HepG2 (cell line): ENCODE results near the gene ZCCHC3.

ENCODE experiments used
- HDAC2 ChIP-seq: sonication (generic); formaldehyde crosslinking; IDR thresholded peaks from 2 replicates; pipeline ENCODE4 v1.4.0; 2020; ENCODE audit warnings: missing genetic modification reagents
- MAFK ChIP-seq, 2 experiments: IDR thresholded peaks in 1 of 2; conservative IDR thresholded peaks in 1 of 2; 2 replicates each; pipeline ENCODE4 v1.6.1; 2011; ENCODE audit warnings: improper control_type of control experiment in 2 of 2, low read length in 2 of 2
- MXD1 ChIP-seq: sonication (generic); formaldehyde crosslinking; IDR thresholded peaks from 2 replicates; pipeline ENCODE4 v1.4.0; 2020; ENCODE audit warnings: mild to moderate bottlenecking, missing genetic modification reagents
- POLR2A ChIP-seq, 2 experiments: IDR thresholded peaks; 2 replicates each; pipeline ENCODE4 v1.6.1; 2011; ENCODE audit warnings: low read depth in 2 of 2, low read length in 2 of 2, mild to moderate bottlenecking in 1 of 2, moderate library complexity in 1 of 2; ENCODE audit not compliant: insufficient read depth in 1 of 2
- SNAI1 ChIP-seq: sonication (generic); formaldehyde crosslinking; IDR thresholded peaks from 2 replicates; pipeline ENCODE4 v1.5.0; 2020; ENCODE audit warnings: mild to moderate bottlenecking, missing genetic modification reagents, borderline replicate concordance
- ZNF18 ChIP-seq: sonication (generic); formaldehyde crosslinking; IDR thresholded peaks from 2 replicates; pipeline ENCODE4 v1.8.0; 2022; ENCODE audit warnings: mild to moderate bottlenecking, missing genetic modification reagents; ENCODE audit not compliant: insufficient replicate concordance
- ZNF274 ChIP-seq: sonication (generic); formaldehyde crosslinking; IDR thresholded peaks from 2 replicates; pipeline ENCODE4 v1.5.1; 2020; ENCODE audit warnings: mild to moderate bottlenecking, missing genetic modification reagents
- ZNF674 ChIP-seq: sonication (generic); formaldehyde crosslinking; IDR thresholded peaks from 2 replicates; pipeline ENCODE4 v1.5.0; 2020; ENCODE audit warnings: low read depth, mild to moderate bottlenecking, missing genetic modification reagents
- ZNF766 ChIP-seq: sonication (generic); formaldehyde crosslinking; IDR thresholded peaks from 2 replicates; pipeline ENCODE4 v1.5.0; 2020; ENCODE audit warnings: missing genetic modification reagents, borderline replicate concordance
- TF ChIP-seq, protein P1 (sequence below): sonication (generic); formaldehyde crosslinking; IDR thresholded peaks from 2 replicates; pipeline ENCODE4 v1.5.0; 2020; ENCODE audit warnings: missing genetic modification reagents
- TF ChIP-seq, protein P2 (sequence below): IDR thresholded peaks from 2 replicates; pipeline ENCODE4 v1.6.1; 2016

DNA sequence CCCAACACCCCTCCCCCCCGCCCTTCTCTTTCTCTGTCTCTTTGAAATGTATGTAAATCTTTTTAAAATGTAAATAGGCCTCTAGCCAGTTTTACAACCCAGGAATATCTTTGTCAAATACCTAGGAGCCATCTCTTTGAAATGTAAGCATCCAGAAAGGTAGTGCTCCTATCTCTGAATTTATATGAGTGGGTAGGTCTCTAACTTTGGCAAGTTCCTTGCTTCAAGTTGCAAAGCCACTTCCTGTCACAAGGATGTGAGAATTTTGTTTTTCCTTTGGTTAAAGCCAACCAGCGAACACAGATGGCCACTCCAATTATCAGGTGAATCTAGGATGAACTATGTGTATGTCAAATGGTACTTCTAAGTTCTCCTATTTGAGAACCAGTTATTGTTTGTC lies 46.0 kb upstream of the ZCCHC3 start:
- TF ChIP-seq ZNF18 (no peak), ZNF274 (no peak), MAFK (conservative IDR thresholded peaks at IDR 0.05 in 1 of 2, IDR thresholded peaks at IDR 0.05 in 1 of 2; ENCODE audit: low read length in 2 of 2) (no peak), ZNF766 (CRISPR knock-in tag) (no peak), SNAI1 (no peak), MXD1 (no peak), ZNF674 (CRISPR knock-in tag) (no peak), POLR2A (IDR thresholded peaks at IDR 0.05; ENCODE audit: insufficient read depth in 1 of 2, low read depth in 2 of 2, low read length in 2 of 2) (no peak), HDAC2 (CRISPR knock-in tag) (no peak)
- TF ChIP-seq, protein P1, sequence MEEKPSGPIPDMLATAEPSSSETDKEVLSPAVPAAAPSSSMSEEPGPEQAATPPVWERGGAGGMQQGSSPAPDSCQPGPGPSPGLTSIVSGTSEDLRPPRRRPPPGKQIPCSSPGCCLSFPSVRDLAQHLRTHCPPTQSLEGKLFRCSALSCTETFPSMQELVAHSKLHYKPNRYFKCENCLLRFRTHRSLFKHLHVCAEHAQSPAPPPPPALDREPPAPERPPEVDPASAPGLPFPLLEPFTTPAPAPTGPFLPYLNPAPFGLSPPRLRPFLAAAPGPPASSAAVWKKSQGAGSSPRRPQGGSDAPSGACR (CRISPR knock-in tag), result no peak
- TF ChIP-seq, protein P2, sequence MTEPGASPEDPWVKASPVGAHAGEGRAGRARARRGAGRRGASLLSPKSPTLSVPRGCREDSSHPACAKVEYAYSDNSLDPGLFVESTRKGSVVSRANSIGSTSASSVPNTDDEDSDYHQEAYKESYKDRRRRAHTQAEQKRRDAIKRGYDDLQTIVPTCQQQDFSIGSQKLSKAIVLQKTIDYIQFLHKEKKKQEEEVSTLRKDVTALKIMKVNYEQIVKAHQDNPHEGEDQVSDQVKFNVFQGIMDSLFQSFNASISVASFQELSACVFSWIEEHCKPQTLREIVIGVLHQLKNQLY (CRISPR knock-in tag), result no peak
